ENCODE data around the gene SPOCK3.

DNA sequence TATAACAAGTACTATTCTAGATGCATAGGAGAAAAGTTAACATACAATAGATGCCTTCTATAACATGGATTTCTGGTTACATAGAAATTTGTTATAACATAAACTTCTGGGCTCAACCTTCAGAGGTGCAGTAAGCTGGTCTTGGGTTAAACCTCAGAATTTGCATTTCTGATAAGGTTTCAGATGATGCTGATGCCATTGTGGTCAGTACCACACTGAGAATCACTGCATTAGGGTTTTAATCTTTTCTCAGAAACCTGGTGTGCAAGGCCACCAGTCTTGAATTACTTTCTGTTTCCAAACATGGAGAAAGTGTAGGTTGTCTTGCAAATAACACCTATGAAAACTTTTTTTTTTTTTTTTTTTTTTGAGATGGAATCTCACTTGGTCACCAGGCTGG lies 146.2 kb downstream of the SPOCK3 start:
- TF ChIP-seq POLR2A (IDR thresholded peaks at IDR 0.05; ENCODE audit: low read length) (no peak), GATA1 (IDR thresholded peaks at IDR 0.05; ENCODE audit: low read depth, low read length) (no peak)
